Panc1 (cell line): ENCODE measurements around the gene CSNK1G2.

Experiments
- CTCF ChIP-seq: fragments of 450-650 bp; IDR thresholded peaks from 2 replicates; pipeline ENCODE4 v1.5.1; 2017; ENCODE audit warnings: mild to moderate bottlenecking
- POLR2AphosphoS5 ChIP-seq: IDR thresholded peaks from 2 replicates; pipeline ENCODE4 v1.6.1; 2012; ENCODE audit warnings: mild to moderate bottlenecking, low read depth, low read length, moderate library complexity
- REST ChIP-seq, 2 experiments: IDR thresholded peaks; 2 replicates each; pipeline ENCODE4 v1.6.1; 2011 to 2012; ENCODE audit warnings: low read depth in 2 of 2, control low read depth in 1 of 2, low read length in 1 of 2, mild to moderate bottlenecking in 1 of 2, moderate library complexity in 1 of 2; ENCODE audit not compliant: insufficient read depth in 1 of 2
- SIN3A ChIP-seq: IDR thresholded peaks from 2 replicates; pipeline ENCODE4 v1.6.1; 2012; ENCODE audit warnings: low read depth, mild to moderate bottlenecking, low read length, moderate library complexity, borderline replicate concordance; ENCODE audit not compliant: insufficient read depth
- TCF7L2 ChIP-seq: IDR thresholded peaks from 2 replicates; pipeline ENCODE4 v1.6.1; 2011; ENCODE audit warnings: mild to moderate bottlenecking, low read depth, low read length, inconsistent platforms

- TF ChIP-seq CTCF (no peak), REST (IDR thresholded peaks at IDR 0.05; ENCODE audit: insufficient read depth in 1 of 2, low read depth in 2 of 2, low read length in 1 of 2) (no peak), SIN3A (no peak), POLR2AphosphoS5 (no peak), TCF7L2 (no peak)
Observed at GRCh38 chr19:1987197-1988187, 46.5 kb downstream of the CSNK1G2 start.
